K562 (cell line): ENCODE results near the gene ACBD5.

Experiments used
- ILF3 ChIP-seq: fragments of 450-650 bp; IDR thresholded peaks from 2 replicates; pipeline ENCODE4 v1.6.1; 2018; ENCODE audit warnings: antibody characterized with exemption, mild to moderate bottlenecking, moderate library complexity, borderline replicate concordance
- TCF7L2 ChIP-seq: fragments of 150-350 bp; IDR thresholded peaks from 2 replicates; pipeline ENCODE4 v1.6.1; 2016; ENCODE audit warnings: low read depth, mild to moderate bottlenecking, low read length, moderate library complexity
- TF ChIP-seq, protein P1 (sequence below), 3 experiments: IDR thresholded peaks in 2 of 3; conservative IDR thresholded peaks in 1 of 3; 2 replicates each; pipeline ENCODE4 v1.5.1; 2011 to 2012; ENCODE audit warnings: low read length in 3 of 3, mild to moderate bottlenecking in 3 of 3, control low read depth in 2 of 3, improper control_type of control experiment in 1 of 3, inconsistent platforms in 1 of 3, low read depth in 1 of 3, mixed read lengths in 1 of 3, moderate library complexity in 1 of 3; ENCODE audit not compliant: insufficient read depth in 2 of 3

GRCh38 chr10:27258492-27258837 is 17.9 kb upstream of the ACBD5 start:
- TF ChIP-seq, protein P1, sequence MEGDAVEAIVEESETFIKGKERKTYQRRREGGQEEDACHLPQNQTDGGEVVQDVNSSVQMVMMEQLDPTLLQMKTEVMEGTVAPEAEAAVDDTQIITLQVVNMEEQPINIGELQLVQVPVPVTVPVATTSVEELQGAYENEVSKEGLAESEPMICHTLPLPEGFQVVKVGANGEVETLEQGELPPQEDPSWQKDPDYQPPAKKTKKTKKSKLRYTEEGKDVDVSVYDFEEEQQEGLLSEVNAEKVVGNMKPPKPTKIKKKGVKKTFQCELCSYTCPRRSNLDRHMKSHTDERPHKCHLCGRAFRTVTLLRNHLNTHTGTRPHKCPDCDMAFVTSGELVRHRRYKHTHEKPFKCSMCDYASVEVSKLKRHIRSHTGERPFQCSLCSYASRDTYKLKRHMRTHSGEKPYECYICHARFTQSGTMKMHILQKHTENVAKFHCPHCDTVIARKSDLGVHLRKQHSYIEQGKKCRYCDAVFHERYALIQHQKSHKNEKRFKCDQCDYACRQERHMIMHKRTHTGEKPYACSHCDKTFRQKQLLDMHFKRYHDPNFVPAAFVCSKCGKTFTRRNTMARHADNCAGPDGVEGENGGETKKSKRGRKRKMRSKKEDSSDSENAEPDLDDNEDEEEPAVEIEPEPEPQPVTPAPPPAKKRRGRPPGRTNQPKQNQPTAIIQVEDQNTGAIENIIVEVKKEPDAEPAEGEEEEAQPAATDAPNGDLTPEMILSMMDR (IDR thresholded peaks at IDR 0.05 in 2 of 3, conservative IDR thresholded peaks at IDR 0.05 in 1 of 3; ENCODE audit: insufficient read depth in 2 of 3, low read depth in 1 of 3, low read length in 3 of 3), result no peak
- TF ChIP-seq ILF3 (no peak), TCF7L2 (no peak)
